HepG2 (cell line): ENCODE data around the gene TMCC1. TPM values are rescaled to one million over a fixed set of nuclear protein-coding genes. Genes with fewer than 3 reads are reported as not detected.
A peak's percentile ranks its signal among the peaks of the same experiment; 100 is the strongest.

Experiments used
- CBX5 ChIP-seq: sonication (generic); formaldehyde crosslinking; IDR thresholded peaks from 2 replicates; pipeline ENCODE4 v1.4.0; 2020; ENCODE audit warnings: missing genetic modification reagents, borderline replicate concordance
- FOXA1 ChIP-seq, 2 experiments: fragments of 450-650 bp in 1 of 2; sonication (generic) in 1 of 2; formaldehyde crosslinking in 1 of 2; IDR thresholded peaks; 2 replicates each; pipeline versions ENCODE4 v1.4.0 to v1.6.1; 2016 to 2020; ENCODE audit warnings: missing genetic modification reagents in 1 of 2
- FOXK2 ChIP-seq: fragments of 450-650 bp; IDR thresholded peaks from 2 replicates; pipeline ENCODE4 v1.6.1; 2016
- HOXA3 ChIP-seq: sonication (generic); formaldehyde crosslinking; IDR thresholded peaks from 2 replicates; pipeline ENCODE4 v1.5.0; 2020; ENCODE audit warnings: missing genetic modification reagents
- NR1H2 ChIP-seq: sonication (generic); formaldehyde crosslinking; IDR thresholded peaks from 2 replicates; pipeline ENCODE4 v1.8.1; 2022; ENCODE audit warnings: low read depth, missing genetic modification reagents, borderline replicate concordance
- SAP130 ChIP-seq: IDR thresholded peaks from 2 replicates; pipeline ENCODE4 v1.6.1; 2016; ENCODE audit warnings: low read depth
- SRY ChIP-seq: sonication (generic); formaldehyde crosslinking; IDR thresholded peaks from 2 replicates; pipeline ENCODE4 v1.8.0; 2022; ENCODE audit warnings: mild to moderate bottlenecking, missing genetic modification reagents
- TCF7L2 ChIP-seq: IDR thresholded peaks from 2 replicates; pipeline ENCODE4 v1.6.1; 2011; ENCODE audit warnings: mild to moderate bottlenecking, low read depth, low read length, moderate library complexity
- XBP1 ChIP-seq: sonication (generic); formaldehyde crosslinking; IDR thresholded peaks from 2 replicates; pipeline ENCODE4 v1.5.0; 2020; ENCODE audit warnings: missing genetic modification reagents
- ZBTB20 ChIP-seq: sonication (generic); formaldehyde crosslinking; IDR thresholded peaks from 2 replicates; pipeline ENCODE4 v1.8.1; 2023; ENCODE audit warnings: missing genetic modification reagents, low read depth, mild to moderate bottlenecking, borderline replicate concordance
- ZBTB40 ChIP-seq, 2 experiments: fragments of 450-650 bp in 1 of 2; sonication (generic) in 1 of 2; formaldehyde crosslinking in 1 of 2; IDR thresholded peaks; 2 replicates each; pipeline versions ENCODE4 v1.6.1 to v1.8.0; 2016 to 2022; ENCODE audit warnings: antibody characterized with exemption in 1 of 2, mild to moderate bottlenecking in 1 of 2, missing genetic modification reagents in 1 of 2
- ZFP41 ChIP-seq: sonication (generic); formaldehyde crosslinking; IDR thresholded peaks from 2 replicates; pipeline ENCODE4 v1.4.0; 2020; ENCODE audit warnings: mild to moderate bottlenecking, missing genetic modification reagents, borderline replicate concordance
- ZNF280D ChIP-seq: sonication (generic); formaldehyde crosslinking; IDR thresholded peaks from 2 replicates; pipeline ENCODE4 v1.5.1; 2020; ENCODE audit warnings: mild to moderate bottlenecking, missing genetic modification reagents
- ZNF30 ChIP-seq: sonication (generic); formaldehyde crosslinking; IDR thresholded peaks from 2 replicates; pipeline ENCODE4 v1.5.0; 2020; ENCODE audit warnings: mild to moderate bottlenecking, missing genetic modification reagents
- ZNF737 ChIP-seq: sonication (generic); formaldehyde crosslinking; IDR thresholded peaks from 2 replicates; pipeline ENCODE4 v1.5.0; 2020; ENCODE audit warnings: missing genetic modification reagents, mild to moderate bottlenecking, borderline replicate concordance
- ZNF747 ChIP-seq: sonication (generic); formaldehyde crosslinking; IDR thresholded peaks from 2 replicates; pipeline ENCODE4 v1.8.1; 2023; ENCODE audit warnings: missing genetic modification reagents, mild to moderate bottlenecking, borderline replicate concordance
- ZNF766 ChIP-seq: sonication (generic); formaldehyde crosslinking; IDR thresholded peaks from 2 replicates; pipeline ENCODE4 v1.5.0; 2020; ENCODE audit warnings: missing genetic modification reagents, borderline replicate concordance
- ZNF781 ChIP-seq: sonication (generic); formaldehyde crosslinking; IDR thresholded peaks from 2 replicates; pipeline ENCODE4 v1.5.1; 2020; ENCODE audit warnings: borderline replicate concordance, mild to moderate bottlenecking, missing genetic modification reagents; ENCODE audit errors: not compliant biosample characterization
- polyA plus RNA-seq, 8 experiments: library from polyadenylated mRNA; depleted of rRNA in 3 of 8; stranded (reverse) in 7 of 8; unstranded in 1 of 8; fragments of >200 nt; fragmentation: Illumina TruSeq in 4 of 8; extraction: Trizol in 4 of 8; gene quantifications; 2 replicates each; pipeline versions ENCODE4 v1.2.1 to v1.2.3, GENCODE V29; 2011 to 2016; ENCODE audit warnings: low read depth in 4 of 8, missing spikeins in 1 of 8, mixed read lengths in 1 of 8; ENCODE audit not compliant: insufficient read depth in 1 of 8
- total RNA-seq, 5 experiments: library from RNA; depleted of rRNA; stranded (reverse); fragments of >200 nt; fragmentation: Illumina TruSeq; extraction: Trizol; gene quantifications; 2 replicates each; pipeline ENCODE4 v1.2.3, GENCODE V29; 2016; ENCODE audit warnings: low read depth in 1 of 5

The TMCC1 gene
- total and polyA plus RNA-seq, 2 of the 13 experiments (the other 11 are each of a cell fraction or from before 2014, with no cell fraction given): 12.1 to 264 TPM

- TF ChIP-seq FOXK2 (no peak), SAP130 (peak; percentile 84), ZNF781 (CRISPR knock-in tag) (no peak), ZFP41 (CRISPR knock-in tag) (0 out of 2 replicates have a peak, but pooled peaks have one; percentile 28), NR1H2 (CRISPR knock-in tag) (no peak), XBP1 (CRISPR knock-in tag) (no peak), ZNF280D (CRISPR knock-in tag) (no peak), SRY (CRISPR knock-in tag) (no peak; the same call in 1 of the 2 replicates), ZNF30 (no peak), TCF7L2 (no peak), ZBTB40 (IDR thresholded peaks at IDR 0.05) (peak; percentile 68), ZBTB40 (CRISPR knock-in tag; IDR thresholded peaks at IDR 0.05) (peak; percentile 79), HOXA3 (CRISPR knock-in tag) (peak; percentile 91), ZNF737 (CRISPR knock-in tag) (no peak), ZNF766 (no peak), ZNF747 (CRISPR knock-in tag) (0 out of 2 replicates have a peak, but pooled peaks have one; percentile 40), FOXA1 (IDR thresholded peaks at IDR 0.05) (no peak), FOXA1 (CRISPR knock-in tag; IDR thresholded peaks at IDR 0.05) (0 out of 2 replicates have a peak, but pooled peaks have one; percentile 25), CBX5 (CRISPR knock-in tag) (no peak; the same call in 1 of the 2 replicates), ZBTB20 (CRISPR knock-in tag) (peak; percentile 32; the same call in 1 of the 2 replicates)
Measured at GRCh38 chr3:129626744-129627349, 266.7 kb downstream of the TMCC1 start (continued).
